NCI-H345 (cell line): Measurements from ENCODE around the gene CAPN2.
A peak's percentile ranks its signal among the peaks of the same experiment; 100 is the strongest.
"Not testable (repeated sequence)": the region's sequence is repeated elsewhere in the genome, so short reads cannot be mapped to it uniquely, and the experiment has no call there.

ENCODE experiments used
- DNase-seq: peaks from one replicate; lab custom pipeline; 2025; lab: John Stamatoyannopoulos, UW

CAPN2 gene

DNA sequence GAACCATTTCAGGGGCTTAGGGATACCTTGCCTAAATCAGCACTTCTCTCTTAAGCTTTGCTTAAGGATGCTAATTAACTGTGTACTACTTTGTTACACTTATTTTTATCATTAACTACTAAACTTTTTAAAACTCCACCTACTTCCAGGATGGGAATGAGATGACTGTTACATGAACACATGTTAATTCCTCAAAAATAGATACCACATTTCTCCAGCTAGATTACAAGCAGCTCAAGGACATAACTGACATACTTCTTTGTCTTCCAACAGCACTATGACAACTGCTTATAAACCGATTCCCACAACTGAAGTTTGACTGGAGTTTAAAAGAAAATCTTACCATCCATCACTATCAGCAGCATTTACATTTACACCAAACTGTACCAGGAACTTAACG lies 79.7 kb downstream of the CAPN2 start:
- no peak for DNase-seq

DNA sequence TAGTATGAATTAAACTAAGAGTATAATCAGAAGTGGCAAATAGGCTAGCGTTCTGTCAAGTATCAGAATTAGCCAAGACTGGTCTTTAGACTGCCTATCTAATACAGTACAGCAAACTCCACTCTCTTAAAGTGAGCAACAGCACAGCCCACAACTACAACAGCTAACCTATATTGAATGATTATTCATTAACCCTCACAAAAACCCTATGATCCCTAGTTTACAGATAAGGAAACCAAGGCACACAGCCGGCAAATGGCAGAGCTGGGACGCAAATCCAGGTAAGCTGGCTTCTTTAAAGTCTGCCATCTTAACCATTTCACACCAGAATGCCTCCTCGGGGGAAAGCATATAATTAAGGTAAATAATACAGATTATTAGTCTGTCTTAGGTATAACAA lies 81.4 kb downstream of the CAPN2 start:
- no peak for DNase-seq

GRCh38 chr1:223794136-223794880 lies 82.0 kb downstream of the CAPN2 start:
- no peak for DNase-seq

DNA sequence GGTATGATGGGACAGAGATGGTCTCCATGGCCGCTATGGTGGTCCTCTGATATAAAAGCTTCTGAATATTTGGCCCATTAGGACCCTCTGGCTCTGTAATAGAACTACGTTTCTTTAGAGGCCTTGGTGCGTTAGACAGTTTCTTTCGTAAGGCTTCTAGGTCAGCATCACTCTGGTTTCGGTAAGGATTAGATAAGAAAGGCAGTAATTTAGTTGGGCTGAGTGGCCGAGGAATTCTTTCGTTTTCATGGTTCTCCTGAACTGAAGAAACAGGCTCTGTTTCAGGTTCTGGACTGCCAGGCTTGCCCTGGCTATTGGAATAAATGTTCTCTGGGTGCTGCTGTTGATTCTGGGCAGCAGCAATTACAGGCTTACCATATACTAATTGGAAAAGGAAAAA lies 83.9 kb downstream of the CAPN2 start:
- no peak for DNase-seq

GRCh38 chr1:223802032-223802431 lies 89.7 kb downstream of the CAPN2 start:
- DNase-seq, result no peak

GRCh38 chr1:223802602-223803001 lies 90.3 kb downstream of the CAPN2 start:
- DNase-seq, result no peak

DNA sequence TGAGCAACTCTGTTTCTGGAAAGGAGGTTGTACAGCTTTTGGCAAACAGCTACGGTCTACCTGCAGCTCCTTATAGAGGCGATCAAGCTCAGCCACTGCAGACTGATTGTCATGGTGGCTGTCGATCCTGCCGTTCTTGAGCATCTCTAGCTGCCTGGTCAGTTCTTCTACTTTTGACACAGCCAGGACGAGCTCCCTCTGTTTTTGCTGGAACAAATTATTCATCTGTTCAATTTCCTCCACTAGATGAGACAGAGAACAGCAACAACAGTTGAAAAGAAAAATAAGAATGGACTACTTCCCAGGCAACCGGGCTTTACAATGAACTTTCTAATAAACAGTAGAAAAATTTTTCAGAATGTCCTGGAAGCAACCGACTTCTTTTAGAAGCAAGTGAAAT lies 90.9 kb downstream of the CAPN2 start:
- DNase-seq, result no peak

GRCh38 chr1:223809905-223810304 lies 97.6 kb downstream of the CAPN2 start:
- not testable (repeated sequence) for DNase-seq

DNA sequence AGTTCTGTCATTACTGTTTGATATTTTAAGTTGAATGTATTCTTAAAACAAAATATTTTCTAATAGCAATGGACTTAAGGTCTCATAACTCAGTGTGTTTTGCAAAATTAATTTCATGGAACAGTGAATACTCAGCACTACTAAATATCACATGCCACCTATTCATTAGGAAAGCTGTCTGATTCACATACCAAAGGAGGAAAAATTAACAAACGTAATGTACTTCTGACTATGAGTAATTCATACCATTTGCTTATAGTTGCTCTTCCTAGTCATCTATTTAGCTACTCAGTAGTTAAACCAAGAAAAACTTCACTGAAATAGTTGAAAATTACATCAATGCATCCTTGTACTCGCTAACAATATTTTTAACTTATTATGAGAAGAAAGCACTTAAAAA lies 98.2 kb downstream of the CAPN2 start:
- no peak for DNase-seq

DNA sequence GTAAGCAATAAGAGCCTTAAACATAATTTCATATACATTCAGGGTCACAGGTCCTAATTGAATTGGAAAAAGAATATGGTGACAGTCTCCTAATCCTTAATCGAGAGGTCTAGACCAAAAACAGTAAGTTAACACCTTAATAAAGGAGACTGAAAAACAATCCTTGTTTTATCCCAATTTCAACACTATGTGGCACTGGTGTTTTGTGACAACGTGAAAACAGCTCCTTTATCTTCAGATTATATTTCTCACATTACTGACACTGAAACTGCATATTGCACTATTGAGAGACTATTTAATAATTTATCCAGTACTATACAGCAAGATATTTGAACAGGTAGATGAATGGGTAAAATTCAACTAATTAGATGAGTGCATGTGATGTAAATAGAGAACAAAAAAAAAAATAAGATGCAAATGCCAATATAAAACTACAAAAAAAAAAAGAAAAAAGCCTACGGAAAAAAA lies 99.3 kb downstream of the CAPN2 start:
- peak; percentile 5 for DNase-seq

DNA sequence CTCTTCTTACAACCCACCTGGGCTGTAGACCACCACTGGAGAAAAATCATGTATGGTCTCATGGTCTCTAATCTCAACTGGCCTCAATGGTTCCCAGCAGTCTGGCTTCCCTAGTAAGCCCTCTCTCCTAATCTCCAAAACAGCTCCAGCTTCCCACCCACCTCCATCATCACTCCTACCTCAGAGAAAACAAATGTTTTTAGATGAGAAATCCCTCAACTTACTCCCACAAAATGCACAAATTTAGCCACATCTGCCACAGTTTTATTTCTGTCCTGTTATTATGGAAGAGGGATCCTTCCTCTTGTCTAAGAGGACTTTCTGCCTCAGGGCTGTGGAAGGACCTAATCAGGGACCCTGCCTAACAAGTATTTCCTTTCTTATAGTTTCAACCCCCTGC lies 101.3 kb downstream of the CAPN2 start:
- DNase-seq, result no peak

DNA sequence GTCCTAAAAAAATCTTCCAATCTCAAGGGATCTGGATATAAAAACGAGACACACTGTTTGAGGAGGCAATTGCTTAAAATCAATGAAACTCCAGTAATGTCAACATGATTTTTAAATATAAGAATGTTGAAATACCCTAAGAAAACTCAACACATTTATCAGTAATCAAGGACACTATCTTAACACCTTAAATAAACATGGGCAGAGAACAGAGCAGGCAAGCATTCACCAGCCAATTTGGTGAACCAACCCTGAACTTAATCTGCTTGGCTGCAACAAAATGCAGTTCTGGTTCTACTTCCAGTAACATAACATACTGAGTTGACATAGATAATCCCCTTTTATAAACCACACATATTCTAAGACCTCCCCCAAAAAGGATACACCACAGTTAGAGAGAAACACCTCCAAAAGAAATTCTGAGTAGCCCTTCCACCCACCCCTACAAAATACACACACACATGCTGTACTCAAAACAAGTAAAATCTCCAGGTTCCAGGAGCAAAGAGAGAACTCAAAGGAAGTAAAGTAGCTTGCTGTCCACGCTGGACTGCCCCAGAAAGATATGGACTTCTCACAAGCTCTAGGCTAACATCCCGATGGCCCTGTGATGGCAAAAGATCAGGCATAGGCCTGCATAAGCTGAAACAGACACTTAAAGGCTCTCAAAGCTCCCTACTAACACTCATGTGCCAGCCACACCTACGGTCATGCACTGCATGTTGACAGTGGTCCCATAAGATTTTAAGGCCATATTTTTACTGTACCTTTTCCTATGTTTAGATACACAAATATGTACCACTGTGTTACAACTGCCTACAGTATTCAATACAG lies 102.9 kb downstream of the CAPN2 start:
- DNase-seq, result no peak

DNA sequence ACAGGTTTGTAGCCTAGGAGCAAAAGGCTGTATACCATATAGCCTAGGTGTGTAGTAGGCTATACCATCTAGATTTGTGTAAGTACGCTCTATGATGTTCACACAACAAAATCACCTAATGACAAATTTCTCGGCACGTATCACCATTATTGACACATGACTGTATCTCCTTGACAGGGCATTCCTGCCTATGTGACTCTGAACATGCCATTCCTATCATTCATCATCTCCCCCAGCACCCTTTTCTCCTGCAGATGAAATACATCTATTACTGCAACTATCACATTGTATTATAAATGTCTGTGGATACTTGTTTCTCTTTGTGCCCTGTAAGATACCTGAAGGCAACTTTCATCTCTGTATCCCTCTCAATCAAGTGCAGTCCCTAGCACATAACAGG lies 103.5 kb downstream of the CAPN2 start:
- DNase-seq, result no peak

DNA sequence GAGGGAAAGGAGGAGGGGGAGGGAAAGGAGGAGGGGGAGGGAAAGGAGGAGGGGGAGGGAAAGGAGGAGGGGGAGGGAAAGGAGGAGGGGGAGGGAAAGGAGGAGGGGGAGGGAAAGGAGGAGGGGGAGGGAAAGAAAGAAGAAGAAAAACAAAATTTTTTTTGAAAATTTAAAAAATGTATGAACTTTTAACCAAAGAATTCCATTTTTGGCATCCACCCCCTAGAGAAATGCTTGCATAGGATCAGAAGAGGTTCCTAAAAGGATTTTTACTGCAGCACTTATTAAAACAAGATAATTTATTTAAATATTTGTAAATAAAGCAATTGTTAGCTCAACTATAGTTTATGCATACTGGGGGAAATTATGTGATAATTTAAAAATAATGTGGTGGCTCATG lies 104.9 kb downstream of the CAPN2 start:
- not testable (repeated sequence) for DNase-seq

- DNase-seq, result no peak
These were observed 107.6 kb downstream of the CAPN2 start for GRCh38 chr1:223819730-223820514.

DNA sequence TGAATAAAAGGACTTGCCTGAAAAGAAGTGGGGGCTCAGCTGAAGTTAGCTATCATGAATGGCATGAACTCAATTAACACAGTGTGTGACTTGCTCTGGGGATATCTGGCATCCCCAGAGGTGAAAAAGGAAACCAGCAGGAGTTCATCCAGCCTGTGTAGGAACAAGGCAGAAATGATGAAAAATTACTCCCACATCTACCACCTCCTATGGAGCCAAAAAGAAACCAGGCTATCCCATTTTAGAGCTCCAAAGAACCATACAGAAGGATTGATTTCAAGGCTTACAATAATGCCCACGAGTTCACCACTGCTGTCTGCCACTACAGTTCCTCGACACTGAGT lies 108.1 kb downstream of the CAPN2 start:
- no peak for DNase-seq

- no peak for DNase-seq
These were observed 108.6 kb downstream of the CAPN2 start for GRCh38 chr1:223820971-223821370.

GRCh38 chr1:223824287-223824686 lies 111.9 kb downstream of the CAPN2 start:
- no peak for DNase-seq

DNA sequence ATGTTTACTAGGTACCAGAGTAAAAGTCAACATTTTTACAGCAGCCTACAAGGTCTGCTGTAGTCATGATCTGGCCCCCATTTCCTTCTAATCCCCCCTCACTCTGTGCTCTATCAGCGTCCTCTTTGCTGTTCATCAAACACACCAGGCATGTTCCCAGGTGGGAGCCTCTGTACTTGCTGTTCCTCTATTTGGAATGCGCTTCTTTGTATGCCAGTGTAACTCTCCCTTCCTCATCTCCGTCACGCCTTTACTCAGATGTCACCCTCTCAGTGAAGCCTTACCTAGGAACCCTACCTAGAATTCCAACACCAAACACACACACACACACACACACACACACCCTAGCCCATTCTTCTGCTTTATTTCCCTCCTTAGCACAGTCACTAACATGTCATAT lies 112.4 kb downstream of the CAPN2 start:
- DNase-seq, result no peak
